GM18505 (cell line): ENCODE data around the gene SLC39A5.
"Not testable (repeated sequence)": the region's sequence is repeated elsewhere in the genome, so short reads cannot be mapped to it uniquely, and the experiment has no call there.

Experiments
- ATAC-seq: cut with Tn5 transposase; IDR thresholded peaks from one replicate; pipeline ENCODE4 v1.9.1; 2021; ENCODE audit not compliant: unreplicated experiment
- POLR2A ChIP-seq: IDR thresholded peaks from 4 replicates; pipeline ENCODE4 v1.6.1; 2011; ENCODE audit warnings: borderline replicate concordance; ENCODE audit not compliant: insufficient read depth, insufficient read length; ENCODE audit errors: extremely low read depth

The SLC39A5 gene

GRCh38 chr12:56229916-56230431 is at the start of gene SLC39A5:
TSS of gene SLC39A5 (plus strand) at chr12:56230051. CDS start at chr12:56231275, 1,224 bp downstream.
- no peak for ATAC-seq
- no peak for TF ChIP-seq POLR2A

GRCh38 chr12:56186957-56187356 is 42.9 kb upstream of the SLC39A5 start:
- no peak for TF ChIP-seq POLR2A
- ATAC-seq, result no peak

GRCh38 chr12:56188131-56188777 is 41.6 kb upstream of the SLC39A5 start:
- ATAC-seq, result no peak
- TF ChIP-seq POLR2A, result no peak

- ATAC-seq, result no peak
- TF ChIP-seq POLR2A, result no peak
Measured at GRCh38 chr12:56188778-56189098, 41.1 kb upstream of the SLC39A5 start.

GRCh38 chr12:56189099-56189917 is 40.5 kb upstream of the SLC39A5 start, which contains the start of gene SMARCC2:
TSS of gene SMARCC2 (minus strand) at chr12:56189483. CDS start at chr12:56189461, 22 bp downstream.
- TF ChIP-seq POLR2A, result peak; percentile 56
- ATAC-seq, result peak; percentile 69

GRCh38 chr12:56189918-56190694 is 39.7 kb upstream of the SLC39A5 start:
- peak; percentile 38 for ATAC-seq
- TF ChIP-seq POLR2A, result peak; percentile 37

GRCh38 chr12:56190695-56191155 is 39.1 kb upstream of the SLC39A5 start:
- TF ChIP-seq POLR2A, result no peak
- ATAC-seq, result no peak

GRCh38 chr12:56192582-56192981 is 37.3 kb upstream of the SLC39A5 start:
- no peak for ATAC-seq
- no peak for TF ChIP-seq POLR2A

GRCh38 chr12:56193025-56193578 is 36.7 kb upstream of the SLC39A5 start:
- peak; percentile 23 for TF ChIP-seq POLR2A
- no peak for ATAC-seq

- ATAC-seq, result not testable (repeated sequence)
Measured at GRCh38 chr12:56196818-56197550, 32.9 kb upstream of the SLC39A5 start.

- ATAC-seq, result no peak
- TF ChIP-seq POLR2A, result no peak
Measured at GRCh38 chr12:56197921-56198635, 31.8 kb upstream of the SLC39A5 start.

- ATAC-seq, result no peak
- TF ChIP-seq POLR2A, result no peak
Measured at GRCh38 chr12:56198836-56199235, 31.0 kb upstream of the SLC39A5 start.
